ENCODE results near the gene ARHGAP6.
A peak's percentile ranks its signal among the peaks of the same experiment; 100 is the strongest.

Gene ARHGAP6

DNA sequence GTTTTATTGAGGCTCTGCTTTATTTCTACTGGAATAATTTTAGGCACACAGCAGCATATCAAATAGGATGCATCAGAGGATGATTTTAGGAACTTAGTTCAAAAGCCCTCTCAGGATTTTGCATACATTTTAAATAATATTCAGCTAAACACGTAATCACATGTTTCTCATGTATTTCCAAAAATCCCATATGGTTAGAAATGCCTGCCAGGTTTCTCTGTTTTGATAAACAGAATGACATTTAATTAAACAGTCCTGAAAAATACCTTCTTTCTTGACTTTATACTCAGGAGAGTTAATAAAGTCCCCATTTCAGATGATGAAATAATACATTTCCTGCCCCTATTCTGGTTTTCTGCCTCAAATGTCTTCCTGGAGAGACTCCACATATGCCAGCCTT is 459.0 kb downstream of the ARHGAP6 start:
- no peak for DNase-seq

DNA sequence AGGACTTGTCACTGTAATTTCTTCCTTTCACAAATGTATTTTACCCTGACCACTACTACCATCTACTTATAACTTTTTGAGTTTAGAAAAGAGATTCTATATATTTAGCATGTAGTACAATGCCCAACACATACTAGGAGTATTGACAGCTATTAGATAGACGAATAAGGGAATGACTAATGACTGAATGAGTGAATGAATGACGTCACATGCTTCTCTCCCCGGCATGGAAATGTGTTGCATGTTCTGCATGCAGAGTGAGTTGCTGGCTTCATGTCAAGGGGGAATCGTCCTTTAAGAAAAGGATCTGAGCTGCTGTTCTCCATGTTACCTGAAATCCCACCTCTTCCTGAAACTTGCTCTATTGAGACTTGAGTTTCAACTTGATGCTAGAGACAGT is 459.9 kb downstream of the ARHGAP6 start:
- no peak for DNase-seq

DNA sequence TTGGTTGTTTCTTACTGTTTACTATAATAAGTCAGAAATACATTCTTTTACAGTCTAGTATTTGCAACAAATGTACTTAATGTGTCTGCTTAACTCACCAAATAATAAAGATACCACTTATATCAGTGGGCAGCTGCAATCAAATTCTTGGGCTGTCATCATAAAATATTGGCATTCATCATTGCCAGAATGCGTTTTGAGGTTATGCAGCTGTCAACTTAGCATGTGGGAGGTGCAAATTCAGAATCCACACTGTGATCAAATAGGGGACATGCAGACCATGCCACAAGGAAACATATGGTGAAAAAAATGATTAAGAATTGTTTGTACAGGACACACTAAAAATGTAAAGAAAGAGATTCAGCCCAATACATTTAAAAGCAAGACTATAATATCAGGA is 468.0 kb downstream of the ARHGAP6 start:
- no peak for DNase-seq

DNA sequence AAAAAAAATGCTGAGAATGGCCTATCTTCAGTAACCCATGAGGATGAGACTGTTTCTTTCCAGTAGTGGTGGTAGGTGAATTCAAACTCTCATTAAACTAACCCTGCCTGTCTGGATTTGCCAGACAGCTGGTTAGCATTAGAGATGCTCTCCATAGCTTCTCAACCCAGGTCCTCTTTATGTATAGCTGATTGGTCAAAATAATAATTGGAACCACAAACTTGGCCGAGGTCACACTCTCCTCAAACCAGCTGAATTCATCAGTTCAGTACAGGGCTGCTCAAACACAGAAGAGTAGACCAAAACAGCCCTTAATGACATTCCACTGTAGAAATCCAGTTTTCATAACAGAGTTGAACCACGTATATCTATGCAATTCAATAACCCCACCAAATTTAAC is 469.2 kb downstream of the ARHGAP6 start:
- no peak for DNase-seq

DNA sequence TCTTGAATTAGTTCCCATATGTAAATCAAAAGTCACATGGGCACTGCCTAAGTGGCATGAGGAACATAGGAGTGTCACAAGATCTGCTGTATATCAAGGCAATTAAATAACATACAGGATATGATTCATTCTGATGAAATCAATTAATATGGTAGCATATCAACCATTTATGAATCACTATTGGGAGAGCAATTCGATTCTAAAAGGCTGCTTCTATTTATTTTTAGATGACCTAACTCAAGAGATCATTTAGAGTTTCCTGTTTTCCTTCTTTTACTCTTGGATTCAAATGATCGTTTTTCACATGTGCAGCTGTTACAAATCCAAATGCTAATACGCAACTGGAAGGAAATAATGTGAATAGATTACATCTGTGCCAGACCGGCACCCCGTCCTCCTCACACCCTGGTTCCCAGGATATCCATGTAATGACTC is 472.7 kb downstream of the ARHGAP6 start:
- no peak for DNase-seq

DNA sequence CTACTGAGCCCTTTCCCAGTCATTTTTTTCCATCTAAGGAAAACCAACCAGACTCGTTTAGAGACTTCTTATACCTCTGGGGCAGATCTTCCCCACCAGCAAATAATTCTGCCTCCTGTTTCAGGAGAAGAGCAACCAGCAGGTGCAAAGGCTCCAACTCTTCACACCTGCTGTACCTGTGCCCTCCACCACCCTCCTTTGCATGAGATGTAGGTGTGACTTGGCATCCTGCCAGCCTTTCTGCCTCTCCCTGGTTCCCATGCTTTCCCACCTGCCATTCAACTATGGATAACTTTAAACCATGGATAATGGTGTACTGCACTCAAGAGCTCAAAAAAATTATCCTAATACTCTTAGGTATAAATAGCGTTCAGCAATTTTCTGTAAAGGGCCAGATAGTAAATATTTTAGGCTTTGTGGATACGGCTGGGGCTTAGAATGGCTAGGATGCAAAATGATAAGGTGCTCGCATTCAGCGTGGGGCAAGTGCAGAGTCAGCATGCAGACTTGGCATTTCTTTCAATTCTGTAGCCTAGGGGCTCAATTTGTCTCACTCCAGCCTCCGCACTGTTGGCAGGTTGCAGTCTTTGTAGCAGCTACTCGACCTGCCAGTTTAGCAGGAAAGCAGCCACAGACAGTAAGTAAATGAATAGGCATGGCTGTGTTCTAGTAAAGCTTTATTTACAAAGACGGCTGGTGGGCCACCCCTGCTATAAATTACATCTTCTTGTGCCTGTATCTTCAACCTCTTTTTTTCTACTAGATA is 474.8 kb downstream of the ARHGAP6 start:
- DNase-seq = no peak

DNA sequence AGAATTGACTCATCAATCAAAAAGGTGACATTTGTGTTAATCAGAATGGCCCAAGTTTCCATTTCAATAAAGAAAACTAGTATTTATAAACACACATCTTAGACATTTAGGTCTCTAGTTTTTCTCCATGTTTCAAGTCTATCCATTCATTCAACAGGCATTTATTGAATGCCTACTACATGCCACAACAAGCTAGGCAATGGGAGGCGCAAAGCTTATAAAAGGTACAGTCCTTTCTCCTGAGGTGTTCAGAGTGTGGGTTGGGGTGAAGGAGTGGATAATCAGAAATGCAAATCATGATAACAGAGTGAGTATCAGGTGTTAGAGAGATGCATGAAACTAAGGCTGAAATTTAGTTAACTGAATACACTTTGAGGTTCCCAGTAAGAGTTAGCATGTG is 476.6 kb downstream of the ARHGAP6 start:
- DNase-seq = no peak

DNA sequence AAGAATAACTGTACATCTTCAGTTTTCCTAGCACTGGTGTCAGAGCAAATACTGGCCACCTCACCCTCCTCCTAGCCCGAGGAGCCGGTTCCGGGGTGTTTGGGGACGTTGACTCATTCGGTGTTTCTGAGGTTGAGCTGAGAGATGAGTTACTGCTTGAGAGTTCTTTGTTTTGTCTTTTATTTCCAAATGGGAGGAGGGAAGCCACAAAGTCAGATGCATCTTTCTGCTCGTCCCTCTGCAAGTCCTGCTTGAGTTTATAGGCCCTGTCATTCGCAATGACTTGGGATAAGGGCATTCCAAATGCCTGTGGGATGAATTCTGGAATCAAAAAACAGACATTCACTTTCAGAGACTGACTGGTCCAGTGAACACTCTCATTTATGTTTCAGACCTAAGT is 477.1 kb downstream of the ARHGAP6 start:
- no peak for DNase-seq

DNA sequence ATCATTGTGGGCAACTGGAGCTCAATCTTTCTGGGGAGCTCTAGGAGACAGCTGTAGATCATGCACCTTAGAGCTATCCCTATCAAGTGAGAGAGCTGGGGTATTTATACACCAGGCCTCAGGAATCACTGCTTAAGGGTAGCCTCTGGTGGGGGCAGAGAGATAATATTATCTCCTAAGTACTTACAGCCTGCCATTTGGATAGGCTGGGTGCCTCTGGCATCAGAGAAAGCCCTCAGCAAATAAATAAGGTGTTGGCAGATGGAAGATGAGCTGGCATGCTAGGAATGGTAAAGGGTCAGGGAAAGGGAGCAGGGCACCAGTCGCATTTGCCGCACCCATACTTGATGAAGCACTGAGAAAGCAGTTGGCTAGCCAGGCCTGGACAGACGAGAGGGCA is 478.7 kb downstream of the ARHGAP6 start:
- no peak for DNase-seq

DNA sequence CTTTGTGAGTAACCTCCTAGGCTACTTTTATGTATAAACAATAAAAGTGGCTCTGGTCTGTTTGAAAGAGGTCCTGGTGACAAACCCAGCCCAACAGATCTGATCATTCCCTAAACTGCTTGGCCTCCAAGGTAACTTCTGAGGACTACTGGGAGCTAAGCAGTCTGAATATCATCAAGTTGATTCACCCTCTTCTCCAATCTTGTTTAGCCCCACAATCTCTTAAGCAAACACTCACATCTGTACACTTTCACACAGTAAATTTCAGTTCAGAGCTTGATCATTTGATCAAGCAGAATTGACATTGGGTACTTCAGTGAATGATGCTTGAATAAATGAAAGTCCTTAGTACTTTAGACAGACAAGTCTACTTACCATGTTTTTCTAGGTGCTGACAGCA is 479.9 kb downstream of the ARHGAP6 start:
- DNase-seq = no peak

DNA sequence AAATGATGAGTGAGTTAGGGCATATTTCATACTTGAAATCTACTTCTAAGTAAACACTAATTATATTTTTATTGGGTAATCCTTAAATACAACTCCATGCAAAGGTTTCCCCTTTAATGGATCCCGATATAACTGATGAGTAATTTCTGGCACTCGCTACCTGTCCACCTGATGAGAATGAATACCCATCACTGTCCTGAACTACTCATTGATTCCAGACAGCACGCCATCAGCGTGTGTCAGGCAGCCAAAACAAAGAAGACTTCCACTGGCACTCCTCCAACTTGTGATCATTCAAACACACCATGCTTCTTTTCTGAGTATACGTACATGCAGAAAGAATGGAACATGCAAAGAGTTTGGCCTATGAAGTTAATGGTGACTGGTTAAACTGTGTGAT is 485.1 kb downstream of the ARHGAP6 start:
- no peak for DNase-seq

DNA sequence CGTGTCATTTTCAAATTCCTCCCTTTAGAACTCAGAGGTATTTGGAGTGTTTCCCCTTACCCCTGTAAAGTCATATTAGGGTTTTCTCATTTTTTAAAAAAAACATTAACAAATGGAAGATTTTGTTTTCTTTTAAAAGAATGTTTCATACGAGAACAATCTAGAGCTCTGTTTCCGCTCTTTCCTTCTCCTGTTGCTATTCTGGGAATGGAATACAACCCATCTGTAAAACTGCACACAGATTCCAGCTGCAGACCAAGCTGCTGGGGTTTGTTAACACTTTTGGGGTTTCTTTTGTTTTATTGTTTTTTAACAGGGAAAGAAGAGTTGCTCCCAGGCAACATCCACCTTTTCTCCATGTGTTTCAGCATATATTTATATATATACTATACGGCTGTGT is 493.3 kb downstream of the ARHGAP6 start:
- DNase-seq = no peak

DNA sequence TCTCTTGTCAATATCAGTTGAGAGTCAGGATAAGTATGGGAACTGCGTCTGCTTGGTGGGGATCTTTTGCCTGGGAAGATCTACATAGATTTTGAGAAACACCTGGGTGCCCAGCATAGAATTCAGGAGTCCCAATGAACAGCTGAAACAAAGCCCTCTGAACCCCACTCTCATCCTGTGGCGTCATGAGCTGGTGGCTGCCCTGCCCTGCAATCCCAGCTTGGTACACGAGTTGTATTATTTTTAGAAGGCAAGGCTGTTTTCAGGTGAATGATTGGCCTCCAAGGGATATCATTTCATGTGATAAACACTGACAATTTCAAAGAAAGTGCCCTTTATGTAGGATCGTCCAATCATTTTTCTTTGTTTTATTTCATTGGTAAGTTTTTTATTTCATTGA is 493.8 kb downstream of the ARHGAP6 start:
- no peak for DNase-seq

DNA sequence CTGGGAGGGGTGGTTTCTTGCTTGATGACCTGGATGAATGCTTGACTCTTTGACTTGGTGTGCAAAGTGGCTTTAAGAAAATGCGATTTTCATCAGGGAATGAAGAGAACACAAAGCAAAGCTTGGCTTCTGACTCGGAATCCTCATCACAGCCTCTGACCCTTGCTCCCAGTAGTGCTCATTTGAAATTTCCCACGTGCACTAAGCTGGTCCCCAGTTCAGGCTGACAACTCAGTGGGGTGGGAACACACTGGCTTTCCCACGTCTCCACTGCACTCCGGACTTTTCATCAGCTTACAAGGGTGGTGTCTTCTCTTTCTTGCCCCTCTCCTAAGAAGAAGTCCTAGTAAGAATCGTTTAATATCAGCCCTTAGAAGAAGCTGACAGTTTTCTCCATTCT is 501.3 kb downstream of the ARHGAP6 start:
- no peak for DNase-seq

DNA sequence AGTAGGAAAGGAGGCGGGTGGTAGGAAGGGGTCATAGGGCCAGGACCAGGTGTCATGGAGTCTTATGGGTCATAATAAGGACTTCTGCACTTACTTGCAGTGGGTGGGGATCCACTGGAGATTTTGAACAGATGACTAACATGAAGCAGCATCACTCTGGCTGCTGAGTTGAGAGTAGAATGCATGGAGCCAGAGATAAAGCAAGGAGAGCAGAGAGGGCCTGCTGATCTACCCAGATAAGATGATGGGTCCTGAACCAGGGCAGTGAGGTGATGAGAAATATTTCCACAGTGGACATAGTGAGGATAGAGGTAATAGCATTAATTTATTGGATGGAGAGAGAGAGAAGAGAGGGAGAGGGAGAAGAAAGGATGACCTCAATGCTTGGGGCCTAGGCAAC is 506.6 kb downstream of the ARHGAP6 start:
- no peak for DNase-seq

DNA sequence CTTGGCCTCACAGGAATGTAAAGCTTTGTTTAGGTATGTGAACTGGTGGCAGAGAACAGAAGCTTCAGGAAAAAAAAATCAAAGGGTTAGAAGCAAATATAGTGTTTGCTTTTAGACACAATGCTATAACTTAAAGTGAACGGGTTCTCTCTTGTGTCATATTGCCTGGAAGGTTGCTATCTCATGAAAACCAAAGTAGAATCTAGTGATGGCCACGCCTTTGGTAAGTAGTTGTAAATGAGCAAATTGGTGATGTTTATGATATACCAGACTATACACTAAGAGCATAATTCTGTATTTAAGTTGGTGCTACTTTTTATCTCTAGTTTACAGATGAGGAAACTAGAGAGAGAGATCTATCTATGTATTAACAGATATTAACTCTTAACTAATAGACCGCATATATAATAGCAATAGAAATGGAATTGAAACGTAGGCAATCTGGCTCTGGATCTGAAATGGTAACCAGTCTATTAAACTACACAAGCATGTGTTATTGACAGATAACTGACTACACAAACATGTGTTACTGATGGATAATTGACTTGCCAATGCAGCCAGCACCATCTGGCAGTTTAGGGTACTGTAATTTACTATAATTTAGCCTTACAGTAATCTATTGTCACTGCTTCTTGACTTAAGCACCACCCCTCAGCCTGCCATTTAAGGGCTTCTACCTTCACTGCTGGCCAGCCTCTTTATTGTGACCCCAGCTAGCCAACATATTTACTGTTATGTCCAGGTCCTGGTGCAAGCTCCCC is 513.7 kb downstream of the ARHGAP6 start:
- no peak for DNase-seq

DNA sequence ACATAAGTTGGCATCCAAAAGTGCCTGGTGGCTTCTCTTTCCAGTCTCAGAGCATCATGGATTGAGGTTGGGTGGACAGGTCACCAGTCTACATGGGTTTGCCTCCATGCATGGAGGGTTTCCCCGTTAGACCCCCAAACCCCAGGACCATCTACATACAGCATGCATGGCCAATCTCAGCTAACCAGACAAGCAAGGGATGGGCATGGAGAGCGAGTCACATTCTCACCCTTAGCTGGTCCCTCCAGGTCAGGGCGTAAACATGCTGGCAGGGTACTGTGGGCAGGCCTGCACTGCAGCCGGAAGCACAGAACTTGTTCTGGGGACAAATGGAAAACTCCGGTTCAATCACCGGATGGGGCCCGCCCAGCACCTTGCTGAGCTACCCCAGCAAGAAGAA is 517.3 kb downstream of the ARHGAP6 start:
- DNase-seq = no peak

DNA sequence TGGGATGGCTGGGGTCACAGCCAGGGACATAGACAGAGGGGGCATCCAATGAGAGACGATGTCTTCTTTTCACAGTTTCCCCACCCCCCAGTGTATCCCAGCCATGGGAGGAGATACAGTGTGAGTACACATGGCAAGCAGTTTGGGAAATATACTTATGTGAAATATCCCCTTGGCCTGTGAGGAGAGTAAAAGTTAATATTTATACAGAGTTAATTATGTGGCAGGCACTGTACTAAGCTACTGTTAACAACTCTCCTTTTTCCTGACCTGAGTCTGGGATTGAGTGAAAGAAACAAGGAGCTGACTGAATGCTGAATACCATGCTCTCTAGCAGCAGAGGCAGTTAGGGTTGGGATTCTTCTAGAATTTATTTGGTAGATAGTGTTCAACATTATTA is 519.3 kb downstream of the ARHGAP6 start:
- DNase-seq = no peak

DNA sequence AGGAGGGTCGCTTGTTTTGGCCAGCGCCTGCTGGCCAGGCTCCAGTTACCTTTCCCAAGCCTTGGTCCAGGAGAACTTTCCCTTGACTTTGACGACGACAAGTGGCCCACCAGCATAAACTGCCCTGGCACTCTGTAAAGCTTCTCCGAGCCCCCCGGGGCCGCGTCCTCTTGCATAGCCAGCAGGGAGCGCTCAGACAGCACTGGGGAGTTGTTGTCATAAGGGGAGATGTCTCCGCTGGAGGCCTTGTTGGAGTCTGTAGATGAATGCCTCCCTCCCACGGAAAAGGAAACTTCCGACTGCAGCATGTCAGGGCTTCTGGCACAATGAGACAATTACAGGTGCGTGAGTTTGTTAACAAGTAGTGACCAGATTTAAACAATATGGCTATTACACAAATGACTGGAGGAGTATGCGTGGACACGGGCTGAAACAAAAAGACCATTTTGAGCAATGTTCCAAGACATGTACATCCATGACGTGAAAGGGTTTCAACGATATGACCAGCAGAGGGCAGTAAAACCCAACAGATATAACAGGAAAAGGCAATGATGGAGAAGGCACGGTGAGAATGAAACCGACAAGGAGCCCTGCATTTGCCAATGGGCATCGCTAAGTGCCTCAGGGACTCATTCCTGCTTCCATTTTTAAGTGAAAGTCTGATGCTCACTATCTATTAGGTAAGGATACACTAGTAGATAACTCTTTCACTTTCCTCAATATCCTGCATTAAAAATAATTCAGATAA is 521.6 kb downstream of the ARHGAP6 start:
- DNase-seq = peak; percentile 63

DNA sequence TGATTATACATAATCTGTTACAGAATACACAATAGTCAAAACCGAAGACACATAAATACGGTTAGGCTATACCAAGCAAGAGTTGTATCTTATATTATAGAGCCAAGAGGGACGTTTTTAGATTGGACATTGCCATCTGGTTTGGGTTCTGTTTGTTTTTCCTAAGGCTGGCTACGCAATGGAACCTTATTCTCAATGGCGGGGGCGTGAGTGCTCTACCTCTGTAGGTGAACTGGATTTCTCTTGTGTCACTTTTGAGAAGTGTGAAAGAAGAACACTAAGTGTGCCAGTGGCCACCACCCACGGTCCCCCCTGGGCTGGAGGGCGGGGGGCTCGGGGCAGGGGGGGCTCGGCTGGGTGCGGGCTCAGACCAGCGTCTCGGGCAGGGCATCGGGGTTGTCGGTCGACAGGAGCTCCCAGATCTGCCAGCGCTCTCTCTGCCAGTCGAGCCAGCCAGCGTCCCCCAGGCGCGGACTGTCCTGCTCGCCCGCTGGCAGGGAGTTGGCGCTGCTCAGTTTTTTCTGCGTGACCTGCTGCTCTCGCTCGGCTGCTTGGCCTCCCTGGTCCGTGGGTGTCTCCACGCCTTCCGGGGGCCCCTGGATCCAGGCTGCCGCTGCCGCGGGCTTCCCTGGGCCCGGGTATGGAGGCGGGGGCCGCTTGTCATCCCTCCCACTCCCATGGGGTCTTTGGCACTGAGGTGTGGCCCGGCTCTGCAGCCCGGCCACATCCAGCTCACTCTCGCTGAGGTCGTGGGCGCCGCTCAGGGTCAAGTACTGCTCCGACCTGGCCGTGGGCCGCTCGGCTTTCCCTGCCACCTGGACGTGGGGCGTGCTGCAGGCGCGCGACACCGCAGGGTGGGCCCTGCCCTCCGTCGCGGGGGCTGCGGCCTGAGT is 527.0 kb downstream of the ARHGAP6 start:
- DNase-seq = no peak

DNA sequence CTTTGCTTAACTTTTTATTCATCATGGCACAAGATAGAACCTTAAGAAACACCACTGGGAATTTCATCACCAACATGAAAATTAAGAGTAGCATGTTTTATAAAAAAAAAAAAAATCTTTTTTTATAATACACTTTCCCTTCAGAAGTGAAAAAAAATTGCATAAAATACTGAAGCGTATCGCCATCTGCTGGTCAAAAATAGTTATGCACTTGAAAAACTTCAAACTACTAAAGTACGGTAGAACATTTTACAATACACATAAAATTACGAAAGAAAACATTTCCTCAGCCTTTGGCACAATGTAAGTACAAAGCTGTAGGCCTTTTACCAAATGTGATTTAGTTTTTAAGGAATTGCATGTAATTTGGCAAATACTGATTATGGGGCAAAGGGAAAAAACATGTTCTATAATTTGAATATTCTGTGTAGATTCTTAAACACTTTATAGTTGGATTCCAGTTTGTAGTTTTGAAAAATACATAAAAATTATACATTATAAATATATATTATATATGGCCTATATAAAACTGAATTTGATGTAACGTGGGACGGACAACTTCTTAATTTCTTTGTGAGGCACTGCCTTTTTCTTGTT is 528.1 kb downstream of the ARHGAP6 start:
- no peak for DNase-seq

DNA sequence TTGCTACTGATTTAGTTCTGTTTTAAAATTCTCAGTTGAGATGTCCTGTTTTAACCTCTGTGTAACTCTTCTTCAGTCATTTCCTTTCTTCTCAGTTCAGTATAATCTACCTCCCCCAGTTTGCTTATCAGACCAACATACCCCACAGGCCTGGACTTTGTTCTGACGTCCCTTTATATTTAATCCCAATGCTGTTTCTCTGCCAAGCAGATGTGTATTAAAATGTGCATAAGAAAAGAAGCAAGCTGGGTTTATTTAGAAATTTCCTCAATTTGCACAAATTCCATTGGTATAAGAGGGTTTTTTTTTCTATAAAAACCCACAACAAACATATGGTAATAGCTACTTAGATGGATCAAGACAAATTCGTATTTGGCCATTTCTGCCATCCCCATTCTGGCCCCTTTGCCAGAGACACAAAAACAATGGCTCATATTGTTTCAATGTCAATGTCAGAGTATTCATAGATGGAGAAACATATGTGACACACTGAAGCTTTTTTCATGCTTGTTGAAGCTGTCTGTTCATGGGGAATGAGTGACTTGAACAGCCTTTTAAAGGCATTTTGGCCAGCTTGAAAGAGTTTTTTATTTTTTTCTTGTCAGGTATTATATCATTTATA is 530.0 kb downstream of the ARHGAP6 start:
- no peak for DNase-seq
